Uterus (tissue), 2 donors: ENCODE measurements around the gene SRA1.

Experiments used
- CTCF ChIP-seq, 4 experiments: fragments of 200-600 bp in 2 of 4; fragments of 450-650 bp in 2 of 4; sonication (generic) in 2 of 4; IDR thresholded peaks; one replicate each; pipeline ENCODE4 v1.5.1; 2016 to 2019; ENCODE audit warnings: antibody characterized with exemption in 4 of 4, mild to moderate bottlenecking in 2 of 4, moderate library complexity in 1 of 4
- POLR2A ChIP-seq, 2 donors: fragments of 450-650 bp; IDR thresholded peaks; one replicate each; pipeline ENCODE4 v1.6.1; 2016; ENCODE audit warnings: antibody characterized with exemption in 2 of 2, mild to moderate bottlenecking in 1 of 2, moderate library complexity in 1 of 2

GRCh38 chr5:140549237-140550144 lies 7.8 kb downstream of the SRA1 start:
- no peak for TF ChIP-seq CTCF (IDR thresholded peaks at IDR 0.05)
- TF ChIP-seq POLR2A (IDR thresholded peaks at IDR 0.05): no peak
